Testis (tissue), 3 donors: Measurements from ENCODE around the gene NHEJ1. TPM values are rescaled to one million over a fixed set of nuclear protein-coding genes. Genes with fewer than 3 reads are reported as not detected.
A peak's percentile ranks its signal among the peaks of the same experiment; 100 is the strongest.

Experiments used
- DNase-seq: peaks from one replicate; pipeline ENCODE4 v3.0.0-alpha.2; 2019
- H3K27ac ChIP-seq, 2 donors: fragments of 200-600 bp; sonication (generic); one replicate each; pipeline ENCODE4 v1.5.1; 2019
- H3K27me3 ChIP-seq: fragments of 200-600 bp; sonication (generic); one replicate; pipeline ENCODE4 v1.5.1; 2019
- H3K36me3 ChIP-seq: fragments of 200-600 bp; sonication (generic); one replicate; pipeline ENCODE4 v1.5.1; 2017; ENCODE audit warnings: low read depth; ENCODE audit errors: missing control alignments
- H3K4me1 ChIP-seq: fragments of 200-600 bp; sonication (generic); one replicate; pipeline ENCODE4 v1.5.1; 2019
- H3K4me3 ChIP-seq, 2 donors: fragments of 200-600 bp; sonication (generic); one replicate each; pipeline ENCODE4 v1.5.1; 2017 to 2019
- H3K9me3 ChIP-seq: fragments of 200-600 bp; sonication (generic); one replicate; pipeline ENCODE4 v1.5.1; 2017
- CTCF ChIP-seq, 3 experiments: fragments of 450-650 bp in 2 of 3; fragments of 200-600 bp in 1 of 3; sonication (generic) in 1 of 3; IDR thresholded peaks; one replicate each; pipeline ENCODE4 v1.5.1; 2016 to 2019; ENCODE audit warnings: antibody characterized with exemption in 3 of 3, mild to moderate bottlenecking in 2 of 3, moderate library complexity in 1 of 3
- POLR2A ChIP-seq: fragments of 450-650 bp; IDR thresholded peaks from one replicate; pipeline ENCODE4 v1.6.1; 2017; ENCODE audit warnings: antibody characterized with exemption, mild to moderate bottlenecking, moderate library complexity
- whole genome bisulfite sequencing, 2 donors: methylation state at CpG; one replicate each; pipeline ENCODE4 v1.1.5; 2018; 5-methylcytosine and 5-hydroxymethylcytosine counted together
- intact Hi-C: fragments of 100-400 bp; cut with DNase I; formaldehyde crosslinking; loops from one replicate; pipeline ENCODE4 v1.15.1; 2023; ENCODE audit warnings: low total_unique reads
- polyA plus RNA-seq: library from polyadenylated mRNA; stranded (reverse); fragments of 350-450 nt; fragmentation: Illumina TruSeq; extraction: RNeasy Lipid Tissue Mini Kit (QIAGEN cat#74804); gene quantifications from one replicate; pipeline ENCODE4 v1.2.3, GENCODE V29; 2014; ENCODE audit warnings: low read depth, low replicate concordance; ENCODE audit not compliant: insufficient read depth
- total RNA-seq, 2 donors: library from RNA; depleted of rRNA; stranded (reverse); fragments of >200 nt; gene quantifications; one replicate each; pipeline ENCODE4 v1.2.3, GENCODE V29; 2016

The NHEJ1 gene
- total and polyA plus RNA-seq, 3 donors from 2014 or later: 33.4 to 67.0 (median 38.5) TPM

- H3K27ac ChIP-seq: no peak overlapping the region
- intact Hi-C loops: no loop called here
- H3K27me3 ChIP-seq: no peaks in the 10 kb centered on the region
- WGBS, 2 donors: 61 to 71% methylated on average over 14 of the region's 14 CpGs
- H3K4me3 ChIP-seq: no peak overlapping the region
- H3K4me1 ChIP-seq: no peaks in the 10 kb centered on the region
- no peaks in the 10 kb centered on the region for H3K9me3 ChIP-seq
- no peaks in the 10 kb centered on the region for H3K36me3 ChIP-seq
- peak in 2 of 3 experiments; percentile 29 to 35 for TF ChIP-seq CTCF (IDR thresholded peaks at IDR 0.05)
- TF ChIP-seq POLR2A: no peak
- peak; percentile 51 for DNase-seq
Measured at GRCh38 chr2:219073413-219074129, 87.0 kb downstream of the NHEJ1 start.

- Histone ChIP-seq H3K27ac (no peak overlapping the region), H3K4me3 (no peak overlapping the region), H3K36me3 (no peaks in the 10 kb centered on the region), H3K27me3 (no peaks in the 10 kb centered on the region), H3K9me3 (no peaks in the 10 kb centered on the region), H3K4me1 (no peaks in the 10 kb centered on the region)
- intact Hi-C loops: no loop called here
- TF ChIP-seq POLR2A (no peak), CTCF (IDR thresholded peaks at IDR 0.05) (no peak)
- no peak for DNase-seq
- WGBS, 2 donors: 83 to 85% methylated on average over 9 of the region's 9 CpGs
Measured at GRCh38 chr2:219072741-219073250, 87.8 kb downstream of the NHEJ1 start.

- Histone ChIP-seq H3K4me3 (no peak overlapping the region), H3K27me3 (no peaks in the 10 kb centered on the region), H3K36me3 (no peaks in the 10 kb centered on the region), H3K4me1 (no peaks in the 10 kb centered on the region), H3K9me3 (no peaks in the 10 kb centered on the region), H3K27ac (no peak overlapping the region)
- intact Hi-C loops: no loop called here
- no peak for DNase-seq
- TF ChIP-seq POLR2A (no peak), CTCF (IDR thresholded peaks at IDR 0.05) (no peak)
- WGBS, 2 donors: 89 to 90% methylated on average over 6 of the region's 6 CpGs
Measured at GRCh38 chr2:219071131-219071816, 89.3 kb downstream of the NHEJ1 start.

- intact Hi-C loops: loop anchor here (10.0 kb wide), 1 partner anchor 49 kb away; no protein-coding TSS in a partner anchor
- no peaks in the 10 kb centered on the region for H3K27me3 ChIP-seq
- WGBS, 2 donors: 77 to 86% methylated on average over 1 of the region's 1 CpG
Measured at GRCh38 chr2:219065484-219065883, 95.1 kb downstream of the NHEJ1 start.

More at GRCh38 chr2:219065484-219065883, 95.1 kb downstream of the NHEJ1 start:
- DNase-seq: no peak
- Histone ChIP-seq H3K27ac (no peak overlapping the region), H3K4me3 (no peak overlapping the region), H3K36me3 (no peaks in the 10 kb centered on the region), H3K4me1 (no peaks in the 10 kb centered on the region), H3K9me3 (no peaks in the 10 kb centered on the region)
- TF ChIP-seq POLR2A: no peak
- TF ChIP-seq CTCF (IDR thresholded peaks at IDR 0.05): no peak
